ENCODE measurements around the gene TNNT2. TPM values are rescaled to one million over a fixed set of nuclear protein-coding genes. Genes with fewer than 3 reads are reported as not detected.

Gene TNNT2
- total RNA-seq, 2 donors from 2014 or later: not detected

DNA sequence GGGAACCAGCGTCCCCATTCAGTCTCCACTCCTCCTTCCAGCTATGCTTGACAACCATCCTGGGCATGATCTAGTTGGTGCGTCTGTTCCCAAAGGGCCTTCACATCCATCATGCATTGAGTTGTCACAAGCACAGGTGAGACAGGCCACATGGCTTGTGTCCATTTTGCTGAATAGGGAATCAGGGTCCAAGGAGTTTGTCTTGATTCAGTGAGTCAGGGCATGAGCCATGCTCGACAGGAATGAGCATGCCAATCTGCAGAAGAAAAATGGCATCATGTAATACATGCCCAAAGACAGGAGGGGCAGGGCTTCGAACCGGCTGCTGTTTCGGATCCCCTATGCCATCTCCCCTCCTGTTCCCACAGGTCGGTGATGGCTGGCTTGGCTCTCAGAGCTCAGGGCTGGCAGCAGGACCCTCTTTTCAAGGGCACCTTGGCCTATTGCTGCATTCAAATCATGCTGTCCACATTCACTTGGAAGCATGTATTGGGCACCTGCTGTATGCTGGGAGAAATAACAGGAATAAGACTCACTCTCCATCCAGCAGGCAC is 49.7 kb downstream of the TNNT2 start:
- DNase-seq (ENCODE audit: low spot score): peak; percentile 46

DNA sequence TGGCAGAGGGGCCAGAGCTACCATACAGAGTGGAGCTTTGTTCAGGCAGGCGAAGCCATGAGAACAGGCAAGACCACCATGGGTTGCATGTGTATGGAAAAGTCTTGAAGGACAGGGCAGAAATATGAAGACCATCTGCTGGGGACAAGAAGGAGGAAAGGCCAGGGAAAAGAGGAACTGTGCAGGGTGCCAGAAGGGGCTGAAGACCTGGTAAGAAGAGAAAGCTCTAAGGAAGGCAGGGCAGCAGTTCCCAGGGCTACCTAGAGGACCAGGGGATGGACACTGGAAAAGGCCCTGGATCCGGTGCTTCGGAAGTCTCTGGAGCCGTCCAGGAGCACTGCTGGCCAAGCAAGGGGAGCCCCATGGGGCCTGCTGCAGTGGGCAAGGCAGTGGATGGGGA is 50.8 kb downstream of the TNNT2 start:
- DNase-seq (ENCODE audit: low spot score): peak; percentile 24
- intact Hi-C loops (cut with DNase I): no loop called here

More for the DNA sequence above, 49.7 kb downstream of the TNNT2 start:
- intact Hi-C loops (cut with DNase I): no loop called here

DNA sequence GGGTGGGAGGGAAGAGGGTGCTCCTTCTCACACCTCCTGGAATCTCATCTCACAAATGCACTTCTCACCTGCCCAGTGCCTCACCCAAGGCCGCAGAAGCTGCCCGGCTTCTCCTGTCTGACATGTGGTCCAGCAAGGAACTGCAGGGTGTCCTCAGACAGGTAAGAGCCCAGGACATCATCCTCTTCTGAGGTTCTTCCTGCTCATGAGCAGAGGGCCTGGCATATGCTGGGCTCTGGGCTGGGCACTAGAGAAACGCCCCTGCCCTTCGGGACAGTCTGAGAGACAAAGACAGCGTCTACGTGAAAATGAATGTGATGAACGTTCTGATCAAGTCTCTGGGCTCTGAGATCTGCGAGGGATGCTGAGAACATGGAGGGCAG is 51.8 kb downstream of the TNNT2 start:
- DNase-seq (ENCODE audit: low spot score): peak; percentile 37
- intact Hi-C loops (cut with DNase I): no loop called here

GRCh38 chr1:201324821-201325677 is 52.4 kb downstream of the TNNT2 start:
- peak; percentile 67 for DNase-seq (ENCODE audit: low spot score)
- intact Hi-C loops (cut with DNase I): no loop called here

- DNase-seq (ENCODE audit: low spot score): peak; percentile 42
- intact Hi-C loops (cut with DNase I): no loop called here
Observed at GRCh38 chr1:201324306-201324705, 53.2 kb downstream of the TNNT2 start.

DNA sequence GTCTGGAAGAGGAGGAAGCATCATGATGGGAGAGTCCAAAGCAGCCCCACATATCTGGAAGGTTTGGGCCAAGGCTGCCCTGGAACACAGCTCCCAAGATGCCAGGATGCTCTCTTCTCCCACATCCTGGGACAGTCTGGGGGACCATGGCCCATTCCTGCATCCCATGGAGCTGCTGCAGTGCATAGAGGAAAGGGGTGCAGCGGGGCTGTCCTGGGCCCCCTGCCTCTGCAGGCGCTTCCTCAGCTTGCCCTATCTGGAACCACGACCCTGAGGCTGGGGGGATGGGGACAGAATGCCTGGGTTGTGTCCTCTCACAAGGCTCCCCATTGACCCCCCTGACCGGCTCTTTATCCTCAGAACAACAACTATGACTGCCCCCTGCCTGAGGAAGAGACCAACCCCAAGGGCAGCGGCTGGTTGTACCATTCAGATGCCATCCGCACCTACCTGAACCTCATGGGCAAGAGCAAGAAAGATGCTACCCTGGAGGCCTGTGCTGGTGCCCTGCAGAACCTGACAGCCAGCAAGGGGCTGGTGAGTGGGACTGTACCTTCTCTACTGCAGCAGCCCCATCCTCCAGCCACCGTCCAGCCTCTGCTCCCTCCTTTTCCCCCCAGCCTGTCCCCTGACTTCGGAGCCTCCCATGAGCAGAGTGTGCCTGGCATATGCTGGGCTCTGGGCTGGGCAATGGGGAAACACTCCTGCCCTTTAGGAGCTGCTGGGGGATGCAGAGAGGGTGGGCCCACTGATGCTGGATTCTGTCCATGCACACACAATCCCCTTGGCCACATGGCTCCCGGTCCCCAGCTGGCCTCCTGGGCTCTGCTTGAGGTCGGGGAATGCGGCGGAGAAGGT is 54.6 kb downstream of the TNNT2 start:
- intact Hi-C loops (cut with DNase I): no loop called here
- peak; percentile 68 for DNase-seq (ENCODE audit: low spot score)

GRCh38 chr1:201321826-201322390 is 55.6 kb downstream of the TNNT2 start:
- peak; percentile 73 for DNase-seq (ENCODE audit: low spot score)
- intact Hi-C loops (cut with DNase I): no loop called here

DNA sequence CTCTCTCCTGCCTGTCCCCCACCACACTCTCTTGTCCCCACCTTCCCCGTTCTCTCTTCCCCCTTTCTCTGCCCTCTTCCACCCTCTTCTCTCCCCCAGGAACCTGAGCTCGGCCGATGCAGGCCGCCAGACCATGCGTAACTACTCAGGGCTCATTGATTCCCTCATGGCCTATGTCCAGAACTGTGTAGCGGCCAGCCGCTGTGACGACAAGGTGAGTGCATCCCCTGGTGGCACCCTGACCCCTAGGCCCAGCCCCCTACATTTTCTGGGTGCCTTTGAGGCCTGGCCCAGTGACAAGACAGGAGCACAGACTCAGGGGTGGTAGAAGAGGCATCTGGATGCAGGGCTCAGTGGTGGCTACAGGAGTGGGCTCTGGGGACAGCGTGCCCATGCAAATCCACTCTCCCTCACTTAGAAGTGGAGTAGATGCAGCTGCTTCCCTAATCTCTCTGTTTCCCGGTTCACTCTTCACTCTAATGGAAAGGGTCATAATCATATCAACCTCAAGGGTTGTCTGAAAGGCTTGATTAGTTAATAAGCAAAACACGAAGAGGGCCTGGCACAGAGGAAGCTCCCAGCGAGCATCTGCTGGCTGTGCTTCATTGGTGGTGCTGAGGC is 57.2 kb downstream of the TNNT2 start:
- intact Hi-C loops (cut with DNase I): no loop called here
- peak; percentile 68 for DNase-seq (ENCODE audit: low spot score)

GRCh38 chr1:201319631-201320030 is 57.8 kb downstream of the TNNT2 start:
- intact Hi-C loops (cut with DNase I): no loop called here
- peak; percentile 73 for DNase-seq (ENCODE audit: low spot score)

DNA sequence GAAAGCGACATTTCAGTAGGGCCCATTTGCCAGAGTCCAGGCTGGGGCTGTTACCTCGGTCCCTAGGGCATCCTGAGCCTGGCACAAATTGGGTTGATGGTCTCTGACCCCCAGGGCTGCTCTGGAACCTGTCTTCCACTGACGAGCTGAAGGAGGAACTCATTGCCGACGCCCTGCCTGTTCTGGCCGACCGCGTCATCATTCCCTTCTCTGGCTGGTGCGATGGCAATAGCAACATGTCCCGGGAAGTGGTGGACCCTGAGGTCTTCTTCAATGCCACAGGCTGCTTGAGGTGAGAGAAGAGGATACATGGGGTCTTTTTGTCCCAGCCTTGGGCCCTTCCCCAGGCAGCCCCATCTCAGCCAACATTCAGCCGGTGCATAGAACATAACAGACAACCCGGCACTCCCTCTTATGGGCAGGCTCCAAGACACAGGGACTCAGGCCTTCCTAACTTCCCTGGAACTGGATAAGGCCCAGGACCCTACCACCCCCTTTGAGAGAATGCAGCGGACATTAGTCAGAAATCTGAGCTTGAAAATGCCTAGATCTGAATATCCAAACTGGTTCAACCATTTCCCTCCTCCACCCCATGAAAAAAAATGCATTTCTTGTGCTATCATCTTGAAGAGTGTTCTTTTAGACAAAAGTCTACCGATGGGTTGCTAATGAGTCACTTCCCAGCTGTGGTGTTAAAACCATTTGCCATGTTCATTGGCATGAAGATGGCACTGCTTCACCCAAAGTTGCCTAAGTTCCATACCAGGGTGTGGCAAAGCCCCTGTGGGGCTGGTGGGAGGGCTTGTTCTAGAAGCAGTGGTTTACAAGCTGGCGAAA is 58.8 kb downstream of the TNNT2 start:
- intact Hi-C loops (cut with DNase I): no loop called here
- peak; percentile 46 for DNase-seq (ENCODE audit: low spot score)

- intact Hi-C loops (cut with DNase I): no loop called here
- DNase-seq (ENCODE audit: low spot score): peak; percentile 51
Observed at GRCh38 chr1:201317551-201317950, 59.9 kb downstream of the TNNT2 start.

- intact Hi-C loops (cut with DNase I): no loop called here
- peak; percentile 52 for DNase-seq (ENCODE audit: low spot score)
Observed at GRCh38 chr1:201316556-201316955, 60.9 kb downstream of the TNNT2 start.

DNA sequence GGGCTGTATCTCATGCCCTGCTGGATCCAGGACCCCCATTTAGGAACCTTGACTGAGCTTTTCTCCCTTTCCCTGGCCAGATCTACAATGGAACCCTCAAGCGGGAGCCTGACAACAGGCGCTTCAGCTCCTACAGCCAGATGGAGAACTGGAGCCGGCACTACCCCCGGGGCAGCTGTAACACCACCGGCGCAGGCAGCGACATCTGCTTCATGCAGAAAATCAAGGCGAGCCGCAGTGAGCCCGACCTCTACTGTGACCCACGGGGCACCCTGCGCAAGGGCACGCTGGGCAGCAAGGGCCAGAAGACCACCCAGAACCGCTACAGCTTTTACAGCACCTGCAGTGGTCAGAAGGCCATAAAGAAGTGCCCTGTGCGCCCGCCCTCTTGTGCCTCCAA is 64.4 kb downstream of the TNNT2 start:
- intact Hi-C loops (cut with DNase I): no loop called here
- no peak for DNase-seq (ENCODE audit: low spot score)

DNA sequence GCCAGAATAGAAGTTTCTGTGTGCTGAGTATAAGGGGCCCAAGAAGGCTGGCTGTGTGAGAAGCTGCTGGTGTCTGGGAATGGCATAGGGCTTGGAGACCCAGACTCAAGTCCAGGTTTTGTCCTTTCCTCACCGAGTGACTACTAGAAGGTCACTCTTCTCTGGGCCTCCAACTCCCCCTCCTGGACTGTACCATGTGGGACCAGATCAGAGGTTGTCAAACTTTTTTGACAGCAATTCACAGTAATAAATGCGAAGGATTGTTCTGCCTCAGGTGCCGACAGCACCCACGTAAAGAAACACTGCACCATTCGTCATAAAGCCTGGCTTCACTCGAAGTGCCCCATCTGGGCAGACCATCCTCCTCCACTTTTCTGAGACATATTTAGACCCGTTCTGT is 65.2 kb downstream of the TNNT2 start:
- intact Hi-C loops (cut with DNase I): no loop called here
- DNase-seq (ENCODE audit: low spot score): no peak

DNA sequence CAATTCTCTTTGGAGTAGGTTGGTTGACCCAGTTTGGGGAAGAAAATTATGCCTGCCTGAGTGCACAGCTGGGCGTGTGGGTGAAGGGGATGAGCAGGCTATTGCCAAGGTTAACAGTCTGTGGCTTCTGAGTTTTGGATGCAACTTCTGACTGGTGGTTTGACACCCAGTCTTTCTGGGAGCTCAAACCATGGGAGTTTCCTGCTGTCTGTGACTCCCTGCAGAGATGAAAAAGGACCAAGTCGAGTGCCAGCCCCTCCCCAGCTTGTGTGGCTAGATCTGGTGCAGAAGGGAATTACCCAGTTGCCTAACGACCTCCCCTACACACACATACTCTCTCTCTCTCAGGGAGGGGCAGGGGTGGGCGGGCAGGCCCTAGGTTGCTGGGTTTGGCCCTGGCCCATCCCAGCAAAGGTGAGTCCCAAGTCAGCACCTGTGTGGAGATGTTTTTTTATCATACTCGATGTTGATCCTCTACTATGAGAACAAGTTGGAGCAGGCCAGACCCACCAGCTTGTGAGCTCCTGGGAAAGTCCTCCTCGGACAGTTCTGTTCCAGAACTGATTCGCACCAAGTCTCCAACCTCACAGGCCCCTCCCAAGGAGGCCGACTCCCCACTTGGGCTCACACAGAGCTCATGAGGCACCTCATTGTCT is 66.0 kb downstream of the TNNT2 start:
- DNase-seq (ENCODE audit: low spot score): no peak
- intact Hi-C loops (cut with DNase I): loop anchor here in 1 of 2 donors (2.0 kb wide), 1 partner anchor 37 kb away; no protein-coding TSS in a partner anchor

DNA sequence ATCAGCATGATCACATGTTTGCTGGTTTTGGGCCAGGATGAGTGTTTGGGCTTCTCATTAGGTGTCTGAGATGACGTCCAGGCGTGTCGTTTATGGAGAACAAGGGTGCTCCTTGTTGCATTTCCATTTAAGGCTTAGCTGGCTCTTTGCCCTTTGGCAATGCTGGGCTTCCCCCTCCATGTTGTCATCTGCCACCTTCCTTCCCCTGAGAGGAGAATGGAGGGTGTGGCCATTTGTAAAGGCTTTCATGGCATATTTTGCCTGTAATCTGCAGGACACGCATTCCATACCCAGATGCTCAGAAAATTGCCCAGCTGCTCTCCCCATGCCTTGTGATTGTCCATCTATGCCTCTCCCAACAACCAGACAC is 66.5 kb downstream of the TNNT2 start:
- intact Hi-C loops (cut with DNase I): loop anchor here in 1 of 2 donors (2.0 kb wide), 1 partner anchor 36 kb away; no protein-coding TSS in a partner anchor
- DNase-seq (ENCODE audit: low spot score): no peak

- DNase-seq (ENCODE audit: low spot score): no peak
- intact Hi-C loops (cut with DNase I): loop anchor here in 1 of 2 donors (2.0 kb wide), 1 partner anchor 36 kb away; no protein-coding TSS in a partner anchor
Observed at GRCh38 chr1:201310251-201310985, 67.1 kb downstream of the TNNT2 start.

Measured in posterior vena cava (tissue), 2 donors.